Erythroblast (primary cell): ENCODE measurements around the gene STAT1.
"Not testable (repeated sequence)": the region's sequence is repeated elsewhere in the genome, so short reads cannot be mapped to it uniquely, and the experiment has no call there.

Experiments
- DNase-seq, 2 experiments: peaks; one replicate each; lab custom pipeline; 2025; lab: John Stamatoyannopoulos, UW
- GATA1 ChIP-seq: IDR thresholded peaks from 2 replicates; pipeline ENCODE4 v1.6.1; 2011; ENCODE audit warnings: low read depth, mild to moderate bottlenecking, control low read depth, low read length, moderate library complexity
- POLR2A ChIP-seq: IDR thresholded peaks from 2 replicates; pipeline ENCODE4 v1.6.1; 2011; ENCODE audit warnings: mild to moderate bottlenecking, low read length

Gene STAT1

DNA sequence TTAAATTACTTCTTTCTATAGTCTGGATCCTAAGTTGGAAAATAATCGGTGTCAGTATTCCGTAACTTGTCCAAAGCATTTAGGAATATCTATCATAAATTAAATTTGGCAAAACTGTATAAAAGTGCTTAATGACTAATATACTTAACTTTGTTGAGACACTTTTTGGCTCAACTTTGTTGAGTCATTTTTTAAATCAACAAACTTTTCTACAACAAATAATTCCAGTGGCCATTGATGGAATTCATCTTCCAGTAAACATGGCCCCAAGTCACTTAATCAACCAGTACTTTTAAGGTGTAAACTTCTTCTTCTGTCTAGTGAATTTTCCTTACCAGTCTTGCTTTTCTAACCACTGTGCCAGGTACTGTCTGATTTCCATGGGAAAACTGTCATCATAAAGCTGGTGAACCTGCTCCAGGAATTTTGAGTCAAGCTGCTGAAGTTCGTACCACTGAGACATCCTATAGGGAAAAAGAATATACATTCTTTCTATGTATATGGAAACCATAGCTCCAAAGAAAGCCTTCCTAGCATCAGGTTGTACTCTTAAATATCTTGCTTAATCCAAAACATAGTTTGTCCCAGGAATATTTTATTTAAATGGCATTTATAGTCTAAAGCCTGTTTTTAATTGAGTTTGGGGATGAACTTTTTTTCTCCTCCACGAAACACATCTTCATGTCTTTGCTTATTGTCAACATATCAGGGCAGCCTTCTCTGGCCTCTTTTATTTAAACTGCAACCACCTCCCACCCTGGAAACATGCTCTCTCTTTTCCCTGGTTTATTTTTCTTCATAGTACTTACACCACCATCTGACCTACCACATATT is 4.2 kb downstream of the STAT1 start:
- TF ChIP-seq POLR2A, result no peak
- DNase-seq, result no peak

GRCh38 chr2:191008286-191008685 is 5.7 kb downstream of the STAT1 start:
- no peak for TF ChIP-seq GATA1
- no peak for TF ChIP-seq POLR2A
- no peak for DNase-seq

- no peak for DNase-seq
- TF ChIP-seq POLR2A (no peak), GATA1 (no peak)
Measured at GRCh38 chr2:191006997-191007783, 6.8 kb downstream of the STAT1 start.

DNA sequence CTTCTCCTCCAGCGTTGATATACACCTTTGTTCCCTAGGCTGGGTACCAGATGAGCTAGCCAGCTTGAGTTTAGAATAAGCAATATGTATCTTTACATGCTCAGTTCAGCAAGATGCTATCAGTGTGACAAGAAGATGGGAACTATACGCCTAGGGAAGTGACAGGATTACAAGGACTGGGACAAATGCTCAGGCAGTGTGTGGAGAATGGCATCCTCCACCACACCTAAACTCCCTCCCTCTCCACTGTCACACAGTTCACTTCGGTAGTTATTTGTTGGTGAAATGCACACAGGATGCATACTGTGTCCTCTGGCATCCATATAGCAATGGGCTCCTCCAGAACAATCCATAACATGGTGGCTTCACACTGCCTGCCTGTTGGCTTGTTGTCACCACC is 7.7 kb downstream of the STAT1 start:
- TF ChIP-seq GATA1, result no peak
- no peak for TF ChIP-seq POLR2A
- DNase-seq, result no peak

- DNase-seq, result no peak
- TF ChIP-seq GATA1, result no peak
- no peak for TF ChIP-seq POLR2A
Measured at GRCh38 chr2:191003405-191004309, 10.3 kb downstream of the STAT1 start.

DNA sequence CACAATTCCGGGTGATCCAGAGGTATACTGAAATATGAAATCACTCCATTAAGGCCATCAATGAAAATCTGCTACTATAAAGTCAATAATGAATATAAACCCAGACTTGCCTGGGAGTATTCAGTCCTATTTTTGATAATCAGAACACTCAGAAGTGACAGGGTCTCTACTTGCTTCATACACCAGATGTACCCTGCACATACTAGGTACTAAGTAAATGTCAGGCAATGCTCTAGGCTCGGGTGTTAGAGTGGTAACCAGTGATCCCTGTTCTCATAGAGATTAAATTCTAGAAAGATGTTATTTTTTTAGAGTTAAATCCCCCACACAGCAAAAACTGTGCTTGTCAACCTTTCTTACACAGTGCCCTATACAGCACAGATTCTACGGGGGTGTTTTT is 12.3 kb downstream of the STAT1 start:
- DNase-seq, result no peak
- no peak for TF ChIP-seq GATA1
- TF ChIP-seq POLR2A, result no peak

DNA sequence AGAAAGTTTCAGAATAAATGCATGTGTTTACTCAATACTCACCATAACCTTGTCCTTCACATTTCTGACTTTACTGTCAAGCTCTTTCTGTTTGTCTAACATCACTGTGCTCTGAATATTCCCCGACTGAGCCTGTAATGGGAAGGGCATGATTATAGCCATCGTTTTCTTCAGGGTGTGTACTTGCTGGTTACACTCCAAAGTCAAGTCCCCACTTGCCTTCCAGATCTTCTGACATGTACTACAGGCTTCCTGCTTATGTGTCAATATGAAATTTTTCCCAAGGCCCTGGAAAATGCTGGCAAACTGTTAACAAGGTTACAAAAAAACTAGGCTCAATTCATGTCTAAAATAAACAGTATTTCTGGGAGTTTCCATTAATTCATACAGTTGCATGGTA is 12.9 kb downstream of the STAT1 start:
- TF ChIP-seq GATA1, result no peak
- no peak for TF ChIP-seq POLR2A
- DNase-seq, result no peak

GRCh38 chr2:190999949-191000665 is 13.9 kb downstream of the STAT1 start:
- TF ChIP-seq GATA1 (no peak), POLR2A (no peak)
- DNase-seq, result no peak

DNA sequence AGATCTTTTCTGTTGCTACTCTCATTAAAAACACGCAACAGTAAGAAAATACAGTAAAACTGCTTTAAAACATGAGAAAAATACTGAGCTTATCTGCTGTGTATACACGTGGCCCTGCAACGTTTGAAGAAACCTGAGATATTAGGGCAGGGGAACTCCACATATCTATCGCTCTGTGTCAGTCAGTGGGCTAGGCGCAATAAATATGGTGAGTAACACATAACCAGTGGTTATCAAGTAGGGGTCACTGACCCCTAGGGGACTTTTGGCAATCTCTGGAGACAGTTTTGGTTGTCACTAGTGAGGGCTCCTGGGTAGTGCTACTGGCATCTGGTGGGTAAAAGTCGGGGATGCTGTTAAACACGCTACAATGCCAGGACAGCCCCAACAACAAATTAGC is 14.9 kb downstream of the STAT1 start:
- no peak for DNase-seq
- no peak for TF ChIP-seq GATA1
- no peak for TF ChIP-seq POLR2A

- no peak for DNase-seq
- TF ChIP-seq GATA1 (no peak), POLR2A (no peak)
Measured at GRCh38 chr2:190997526-190998113, 16.4 kb downstream of the STAT1 start.

- TF ChIP-seq GATA1 (no peak), POLR2A (no peak)
- no peak for DNase-seq
Measured at GRCh38 chr2:190996947-190997346, 17.0 kb downstream of the STAT1 start.

DNA sequence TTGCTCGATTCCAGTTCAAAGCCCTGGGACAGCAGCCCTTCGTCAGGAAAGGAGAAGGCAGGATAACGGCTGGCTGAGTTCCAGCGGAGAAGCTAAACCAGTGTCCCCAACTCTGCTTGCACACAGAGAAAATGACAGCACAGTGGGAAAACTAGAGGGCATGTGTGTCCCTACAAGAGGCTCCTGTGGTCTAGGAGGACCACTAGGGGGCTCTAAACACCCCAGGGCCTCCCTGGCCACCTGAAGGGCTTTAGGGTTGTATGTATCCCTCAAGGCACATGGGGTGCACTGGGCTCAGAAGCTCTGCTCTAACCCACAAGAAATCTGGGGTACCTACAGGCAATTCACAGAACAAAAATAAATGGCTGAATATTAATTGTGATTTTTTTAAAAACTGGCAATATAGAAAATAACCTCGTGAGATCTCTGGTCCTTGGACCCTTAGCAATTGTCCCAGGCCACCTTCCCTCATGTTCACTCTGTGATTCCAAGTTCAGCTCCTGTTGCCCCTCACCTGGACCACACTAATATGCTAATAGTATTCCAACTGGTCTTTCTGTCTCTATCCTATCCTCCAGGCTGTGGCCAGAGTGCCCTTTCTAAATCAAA is 17.5 kb downstream of the STAT1 start:
- DNase-seq, result peak; percentile 65 to 73
- TF ChIP-seq POLR2A (no peak), GATA1 (no peak)

- DNase-seq, result not testable (repeated sequence)
Measured at GRCh38 chr2:190995315-190995714, 18.7 kb downstream of the STAT1 start.
